ENCODE results near the gene M6PR.

GRCh38 chr12:8987685-8988084 lies 38.2 kb upstream of the M6PR start:
- TF ChIP-seq CTCF (conservative IDR thresholded peaks at IDR 0.05; ENCODE audit: low read depth, low read length) (no peak), EZH2phosphoT487 (IDR thresholded peaks at IDR 0.05; ENCODE audit: borderline replicate concordance, low read length) (no peak), EZH2 (IDR thresholded peaks at IDR 0.05; ENCODE audit: low read length, unreplicated experiment) (no peak)
